ENCODE data around the gene RAB36.

RAB36 gene

GRCh38 chr22:23163665-23164064, 18.4 kb downstream of the RAB36 start:
- no peak overlapping the region for H3K4me3 ChIP-seq (ENCODE audit: low read length)
- DNase-seq (ENCODE audit: low read depth), result no peak
- TF ChIP-seq, protein P1, sequence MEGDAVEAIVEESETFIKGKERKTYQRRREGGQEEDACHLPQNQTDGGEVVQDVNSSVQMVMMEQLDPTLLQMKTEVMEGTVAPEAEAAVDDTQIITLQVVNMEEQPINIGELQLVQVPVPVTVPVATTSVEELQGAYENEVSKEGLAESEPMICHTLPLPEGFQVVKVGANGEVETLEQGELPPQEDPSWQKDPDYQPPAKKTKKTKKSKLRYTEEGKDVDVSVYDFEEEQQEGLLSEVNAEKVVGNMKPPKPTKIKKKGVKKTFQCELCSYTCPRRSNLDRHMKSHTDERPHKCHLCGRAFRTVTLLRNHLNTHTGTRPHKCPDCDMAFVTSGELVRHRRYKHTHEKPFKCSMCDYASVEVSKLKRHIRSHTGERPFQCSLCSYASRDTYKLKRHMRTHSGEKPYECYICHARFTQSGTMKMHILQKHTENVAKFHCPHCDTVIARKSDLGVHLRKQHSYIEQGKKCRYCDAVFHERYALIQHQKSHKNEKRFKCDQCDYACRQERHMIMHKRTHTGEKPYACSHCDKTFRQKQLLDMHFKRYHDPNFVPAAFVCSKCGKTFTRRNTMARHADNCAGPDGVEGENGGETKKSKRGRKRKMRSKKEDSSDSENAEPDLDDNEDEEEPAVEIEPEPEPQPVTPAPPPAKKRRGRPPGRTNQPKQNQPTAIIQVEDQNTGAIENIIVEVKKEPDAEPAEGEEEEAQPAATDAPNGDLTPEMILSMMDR (conservative IDR thresholded peaks at IDR 0.05; ENCODE audit: low read depth, low read length), result no peak

DNA sequence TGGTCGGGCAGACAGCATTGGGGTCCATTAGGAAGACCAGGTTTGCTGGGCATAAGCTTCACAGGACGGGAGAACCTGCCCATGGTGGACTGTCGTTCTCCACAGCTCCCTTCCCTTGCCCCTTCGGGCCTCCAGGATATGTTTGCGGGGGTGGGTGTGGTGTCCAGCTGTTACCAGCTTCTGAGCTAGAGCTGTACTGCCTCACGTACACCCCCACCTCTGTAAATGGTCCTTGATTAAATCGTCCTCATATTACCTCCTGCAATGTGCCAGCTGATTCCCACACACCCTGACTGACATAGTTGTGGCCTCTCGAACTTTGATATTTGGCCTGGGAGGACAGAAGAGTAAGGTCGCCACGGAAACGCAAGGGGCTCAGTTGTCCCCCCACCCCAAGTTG, 18.8 kb downstream of the RAB36 start:
- DNase-seq (ENCODE audit: low read depth), result no peak
- no peak overlapping the region for H3K4me3 ChIP-seq (ENCODE audit: low read length)
- TF ChIP-seq, protein P1 (conservative IDR thresholded peaks at IDR 0.05; ENCODE audit: low read depth, low read length), result no peak

DNA sequence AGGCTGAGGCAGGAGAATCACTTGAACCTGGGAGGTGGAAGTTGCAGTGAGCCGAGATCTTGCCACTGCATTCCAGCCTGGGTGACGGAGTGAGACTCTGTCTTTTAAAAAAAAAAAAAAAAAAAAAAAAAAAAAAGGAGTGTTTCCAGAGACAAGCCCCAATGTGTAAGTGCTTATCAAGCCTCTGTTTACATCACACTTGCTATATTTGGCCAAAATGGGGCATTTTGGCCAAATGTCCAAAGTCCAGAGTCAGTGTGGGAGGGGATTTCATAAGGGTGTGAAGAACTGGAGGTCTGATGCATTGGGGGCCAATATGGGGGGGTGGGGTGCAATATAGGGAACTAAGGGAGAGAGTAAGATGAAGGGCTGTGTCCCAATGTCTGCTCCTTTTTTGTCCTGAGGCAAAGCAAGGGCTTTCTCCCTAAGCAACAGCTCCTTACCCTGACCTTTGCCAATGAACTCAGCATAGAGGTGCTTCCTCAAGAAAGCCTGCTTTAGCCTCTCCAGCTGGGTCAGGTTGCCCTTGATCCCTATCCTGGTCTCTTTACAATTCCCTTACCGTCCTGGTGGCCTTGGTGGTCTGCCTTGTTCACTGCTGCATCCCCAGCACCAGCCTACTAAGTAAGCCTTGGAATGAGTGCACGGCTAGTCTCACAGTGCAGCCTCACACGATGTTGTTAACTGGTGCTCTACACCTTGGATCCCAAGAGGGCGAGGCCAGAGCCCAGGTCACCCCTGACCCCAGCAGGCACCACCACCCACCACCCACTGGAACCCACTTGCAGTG, 21.0 kb downstream of the RAB36 start:
- no peak for DNase-seq (ENCODE audit: low read depth)
- H3K4me3 ChIP-seq (ENCODE audit: low read length), result no peak overlapping the region
- TF ChIP-seq, protein P1 (conservative IDR thresholded peaks at IDR 0.05; ENCODE audit: low read depth, low read length), result no peak

GRCh38 chr22:23166841-23167616, 21.8 kb downstream of the RAB36 start:
- H3K4me3 ChIP-seq (ENCODE audit: low read length), result no peak overlapping the region
- no peak for DNase-seq (ENCODE audit: low read depth)
- TF ChIP-seq, protein P1 (conservative IDR thresholded peaks at IDR 0.05; ENCODE audit: low read depth, low read length), result no peak

DNA sequence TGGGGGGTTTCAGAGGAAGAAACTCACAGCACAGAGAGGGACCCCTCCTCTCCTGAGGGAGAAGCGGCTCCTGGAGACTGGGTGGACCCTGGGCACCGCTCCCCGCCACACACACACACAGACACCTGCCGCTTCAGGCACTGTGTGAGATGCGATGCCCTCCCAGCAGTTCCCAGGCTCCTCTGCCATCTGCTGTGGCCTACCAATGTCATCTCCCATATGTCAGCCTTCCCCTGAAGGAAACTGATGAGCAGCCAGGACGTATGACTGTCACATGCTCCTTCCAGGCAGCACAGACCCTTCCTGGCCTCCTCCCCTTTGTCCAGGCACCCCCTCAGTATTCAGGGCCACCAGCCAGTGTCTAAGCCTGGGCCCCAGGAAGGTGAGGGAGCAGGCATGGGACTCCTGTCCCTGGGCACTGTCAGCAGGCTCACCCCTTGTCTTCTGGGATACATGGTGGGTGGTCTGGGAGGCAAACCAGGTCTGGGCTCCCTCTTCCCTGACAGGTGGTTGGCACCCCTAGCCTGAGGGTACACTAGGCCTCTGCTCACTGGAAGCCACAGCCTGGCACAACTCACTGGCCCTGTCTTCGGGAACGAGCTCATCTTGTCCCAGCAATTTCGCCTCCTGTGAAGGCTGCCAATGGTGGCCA, 23.2 kb downstream of the RAB36 start:
- no peak overlapping the region for H3K4me3 ChIP-seq (ENCODE audit: low read length)
- no peak for DNase-seq (ENCODE audit: low read depth)
- TF ChIP-seq, protein P1 (conservative IDR thresholded peaks at IDR 0.05; ENCODE audit: low read depth, low read length), result no peak

- TF ChIP-seq, protein P1 (conservative IDR thresholded peaks at IDR 0.05; ENCODE audit: low read depth, low read length), result no peak
These were observed 23.7 kb downstream of the RAB36 start for GRCh38 chr22:23169043-23169406.

More at GRCh38 chr22:23169043-23169406, 23.7 kb downstream of the RAB36 start:
- DNase-seq (ENCODE audit: low read depth), result no peak
- H3K4me3 ChIP-seq (ENCODE audit: low read length), result no peak overlapping the region
